GM18951 (cell line): ENCODE results near the gene SLC25A33.
"Not testable (repeated sequence)": the region's sequence is repeated elsewhere in the genome, so short reads cannot be mapped to it uniquely, and the experiment has no call there.

ENCODE experiments used
- POLR2A ChIP-seq: IDR thresholded peaks from 4 replicates; pipeline ENCODE4 v1.6.1; 2011; ENCODE audit warnings: mild to moderate bottlenecking; ENCODE audit not compliant: insufficient read length, insufficient read depth; ENCODE audit errors: extremely low read depth
- in situ Hi-C: fragments of 300-500 bp; cut with MboI; formaldehyde crosslinking; loops from one replicate; pipeline ENCODE4 v1.12.0; 2022; ENCODE audit warnings: low sequenced_read_pairs, mixed read lengths, inconsistent platforms; ENCODE audit not compliant: unreplicated experiment

The SLC25A33 gene

DNA sequence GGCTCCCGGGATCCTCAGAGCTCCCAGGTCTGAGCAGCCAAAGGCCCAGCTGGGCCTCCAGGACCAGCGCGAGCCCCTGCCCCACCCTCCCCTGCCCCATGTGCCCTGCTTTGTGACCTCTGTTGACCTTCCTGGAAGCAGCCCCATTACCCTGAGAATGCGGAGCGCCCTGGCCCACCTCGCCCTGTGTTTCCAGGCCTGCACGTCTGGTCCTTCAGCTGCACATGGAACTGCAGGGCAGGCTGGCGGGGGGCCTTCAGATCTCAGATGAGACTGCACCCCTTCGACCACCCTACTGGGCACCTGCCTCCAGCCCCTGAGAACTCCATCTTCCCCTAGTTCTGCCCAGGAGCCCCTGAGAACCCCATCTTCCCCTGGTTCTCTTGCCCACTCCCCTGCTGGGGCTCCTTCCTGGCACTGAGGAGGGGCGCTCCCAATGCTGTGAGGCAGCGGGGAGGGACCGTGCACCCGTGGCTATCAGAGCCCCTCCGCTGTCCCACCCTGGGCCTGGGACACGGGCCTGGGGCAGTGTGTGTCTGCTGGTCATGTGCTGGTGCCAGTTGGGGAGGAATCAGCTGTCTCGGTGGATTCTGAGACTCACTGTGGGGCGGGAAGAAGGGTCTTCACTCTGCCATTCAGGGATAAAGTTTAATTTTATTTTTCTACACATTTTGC, 74.5 kb downstream of the SLC25A33 start:
- in situ Hi-C loops = loop anchor here (25.0 kb wide), 1 partner anchor 249 kb away; no protein-coding TSS in a partner anchor
- TF ChIP-seq POLR2A = no peak

- in situ Hi-C loops = loop anchor here (25.0 kb wide), 1 partner anchor 247 kb away; no protein-coding TSS in a partner anchor
- no peak for TF ChIP-seq POLR2A
Observed at GRCh38 chr1:9615316-9616063, 76.2 kb downstream of the SLC25A33 start.

DNA sequence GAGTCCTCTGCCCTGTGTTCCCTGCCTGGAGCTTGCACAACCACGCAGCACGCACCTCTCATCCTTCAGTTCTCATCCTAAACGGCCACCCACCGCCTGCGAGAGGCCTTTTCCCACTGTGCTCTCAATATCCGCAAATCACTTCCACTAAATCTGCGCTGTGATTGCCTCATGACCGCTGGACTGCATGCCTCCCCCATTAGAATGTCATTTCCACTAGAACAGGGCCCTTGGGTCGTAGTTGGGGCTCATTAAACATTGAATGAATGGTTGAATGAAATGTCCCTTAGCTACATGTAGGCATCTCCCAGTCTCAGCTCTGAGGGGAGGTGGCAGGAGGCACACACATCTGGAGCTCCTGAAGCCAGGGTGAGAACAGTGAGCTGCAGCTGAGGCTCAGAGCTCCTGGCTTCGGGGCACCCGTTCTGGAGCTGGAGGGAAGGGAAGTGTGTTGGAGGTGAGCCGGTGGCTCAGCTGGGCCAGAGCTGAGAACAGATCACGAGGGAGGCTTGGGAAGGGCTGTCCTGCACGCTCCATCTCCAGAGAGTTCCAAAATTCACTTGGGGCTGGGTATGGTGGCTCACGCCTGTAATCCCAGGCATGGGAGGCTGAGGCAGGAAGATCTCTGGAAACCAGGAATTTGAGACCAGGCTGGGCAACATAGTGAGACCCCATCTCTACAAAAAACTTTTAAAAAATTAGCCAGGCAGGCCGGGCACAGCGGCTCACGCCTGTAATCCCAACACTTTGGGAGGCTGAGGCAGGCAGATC, 79.8 kb downstream of the SLC25A33 start:
- TF ChIP-seq POLR2A = no peak
- in situ Hi-C loops = loop anchor here (25.0 kb wide), 1 partner anchor 243 kb away; no protein-coding TSS in a partner anchor

- in situ Hi-C loops = loop anchor here (25.0 kb wide), 1 partner anchor 241 kb away; no protein-coding TSS in a partner anchor
- TF ChIP-seq POLR2A = no peak
Observed at GRCh38 chr1:9621032-9621431, 81.8 kb downstream of the SLC25A33 start.

- in situ Hi-C loops = loop anchor here (25.0 kb wide), 1 partner anchor 238 kb away; no protein-coding TSS in a partner anchor
- no peak for TF ChIP-seq POLR2A
Observed at GRCh38 chr1:9624081-9624480, 84.8 kb downstream of the SLC25A33 start.

DNA sequence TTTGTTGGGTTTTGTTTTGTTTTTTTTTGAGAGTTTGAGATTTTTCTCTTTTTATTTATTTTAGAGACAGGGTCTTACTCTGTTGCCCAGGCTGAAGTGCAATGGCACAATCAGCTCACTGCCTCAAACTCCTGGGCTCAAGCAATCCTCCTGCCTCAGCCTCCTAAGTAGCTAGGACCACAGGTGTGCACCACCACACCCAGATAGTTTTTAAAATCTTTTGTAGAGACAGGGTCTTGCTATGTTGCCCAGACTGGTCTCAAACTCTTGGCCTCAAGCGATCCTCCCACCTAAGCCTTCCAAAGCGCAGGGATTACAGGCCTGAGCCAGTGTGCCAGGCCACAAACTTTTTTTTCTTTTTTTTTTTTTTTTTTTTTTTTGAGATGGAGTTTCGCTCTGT, 85.8 kb downstream of the SLC25A33 start:
- in situ Hi-C loops = not testable (repeated sequence)

DNA sequence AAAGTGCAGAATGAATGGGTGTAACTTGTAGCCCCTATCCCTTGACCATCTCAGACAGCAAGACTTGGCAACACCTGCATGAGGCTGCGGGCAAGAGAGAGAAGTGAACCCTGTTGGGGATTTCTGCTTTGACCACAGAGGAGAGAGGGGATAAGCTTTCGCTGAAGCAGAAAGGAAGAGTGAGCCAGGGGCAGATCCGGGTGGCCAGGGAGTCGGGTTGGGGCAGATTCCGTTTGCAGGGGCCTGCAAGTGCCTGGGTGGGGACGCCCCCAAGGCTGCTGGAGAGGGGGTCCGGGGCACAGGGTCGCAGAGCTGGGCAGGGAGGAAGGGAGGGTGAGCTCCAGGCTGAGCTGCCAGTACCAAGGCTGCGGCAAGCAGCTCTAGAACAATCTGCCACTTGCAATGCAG, 86.9 kb downstream of the SLC25A33 start:
- in situ Hi-C loops = no loop called here
- TF ChIP-seq POLR2A = no peak

- peak; percentile 15 for TF ChIP-seq POLR2A
- in situ Hi-C loops = no loop called here
Observed at GRCh38 chr1:9628541-9629444, 89.5 kb downstream of the SLC25A33 start.

- TF ChIP-seq POLR2A = peak; percentile 51
- in situ Hi-C loops = no loop called here
Observed at GRCh38 chr1:9629445-9630201, 90.4 kb downstream of the SLC25A33 start.

GRCh38 chr1:9630331-9631111, 91.3 kb downstream of the SLC25A33 start:
- in situ Hi-C loops = no loop called here
- no peak for TF ChIP-seq POLR2A

DNA sequence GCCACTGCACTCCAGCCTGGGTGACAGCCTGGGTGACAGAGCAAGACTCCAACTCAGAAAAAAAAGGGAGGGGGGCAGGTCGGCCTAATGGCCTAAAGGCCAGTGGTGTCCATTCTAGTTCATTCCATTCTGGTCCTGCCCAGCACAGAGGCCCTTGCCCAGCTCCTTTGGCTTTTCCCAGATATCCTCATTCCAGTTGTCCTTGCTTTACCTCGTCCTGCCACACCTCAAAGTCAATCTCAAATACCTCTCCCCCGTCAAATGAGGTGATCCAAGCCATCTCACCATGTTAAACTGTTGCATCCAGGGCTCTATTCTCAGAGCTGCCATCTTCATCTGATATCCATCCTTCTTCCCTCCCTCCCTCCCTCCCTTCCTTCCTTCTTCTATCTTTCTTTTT, 92.3 kb downstream of the SLC25A33 start:
- no peak for TF ChIP-seq POLR2A
- in situ Hi-C loops = no loop called here
